Measurements from ENCODE around the gene MED16.
"Not testable (repeated sequence)": the region's sequence is repeated elsewhere in the genome, so short reads cannot be mapped to it uniquely, and the experiment has no call there.

The MED16 gene

DNA sequence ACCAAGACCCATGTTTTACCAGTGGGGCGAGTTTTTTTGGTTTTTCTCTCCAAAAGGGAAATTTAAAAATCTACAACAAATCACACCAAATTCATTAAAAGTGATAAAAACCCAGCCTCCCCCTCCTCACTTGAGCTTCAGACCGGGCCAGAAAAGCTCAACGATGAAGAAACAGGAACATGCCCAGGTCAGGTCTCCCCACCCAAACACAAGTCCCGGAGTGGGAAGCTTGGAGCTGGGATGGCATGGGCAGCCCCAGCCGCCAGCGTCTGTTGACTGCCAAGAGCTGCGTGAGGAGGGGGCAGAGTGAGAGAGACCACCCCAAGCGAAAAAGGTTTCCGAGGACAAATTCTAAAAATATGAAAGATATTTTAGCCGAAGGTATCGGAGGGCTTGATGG, 4.0 kb upstream of the MED16 start:
- 87 to 88% methylated on average over 11 of the region's 11 CpGs for WGBS, 2 experiments
- Histone ChIP-seq H3K4me3 (ENCODE audit: insufficient read depth, low read depth, low read length) (no peak overlapping the region), H3K27ac (ENCODE audit: insufficient read depth, low read depth, low read length, poor library complexity, severe bottlenecking) (no peak overlapping the region), H3K9me3 (ENCODE audit: control insufficient read depth, low read length) (no peaks in the 10 kb centered on the region), H3K4me1 (ENCODE audit: control insufficient read depth, insufficient read depth, low read length) (peaks cover 6% of the 10 kb centered on the region), H3K27me3 (ENCODE audit: control insufficient read depth, insufficient read depth, low read length, poor library complexity, severe bottlenecking) (no peaks in the 10 kb centered on the region), H3K36me3 (ENCODE audit: control insufficient read depth, insufficient read depth, low read length) (no peaks in the 10 kb centered on the region)

DNA sequence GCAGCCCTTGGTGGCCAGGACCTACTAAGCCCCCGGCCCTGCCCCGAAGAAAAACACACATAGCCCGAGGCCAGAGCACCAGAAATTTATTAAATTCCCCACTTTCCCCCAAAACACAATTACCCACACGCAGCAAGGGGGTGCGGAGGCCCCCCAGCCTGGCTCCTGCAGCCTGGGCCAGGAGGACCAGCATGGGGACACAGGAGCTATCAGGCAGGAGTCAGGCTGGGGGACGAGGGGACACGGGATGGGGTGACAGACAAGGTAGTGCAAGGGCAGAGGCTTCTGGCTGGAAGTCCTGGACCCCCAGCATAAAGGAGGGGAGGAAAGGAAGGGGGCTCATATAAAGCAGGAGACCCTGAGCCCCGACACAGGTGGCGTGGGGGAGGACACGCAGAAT, 3.4 kb upstream of the MED16 start:
- 88 to 90% methylated on average over 10 of the region's 10 CpGs for WGBS, 2 experiments
- H3K9me3 ChIP-seq (ENCODE audit: control insufficient read depth, low read length), result no peaks in the 10 kb centered on the region
- no peak overlapping the region for H3K27ac ChIP-seq (ENCODE audit: insufficient read depth, low read depth, low read length, poor library complexity, severe bottlenecking)
- no peak overlapping the region for H3K4me3 ChIP-seq (ENCODE audit: insufficient read depth, low read depth, low read length)
- H3K27me3 ChIP-seq (ENCODE audit: control insufficient read depth, insufficient read depth, low read length, poor library complexity, severe bottlenecking), result no peaks in the 10 kb centered on the region
- H3K36me3 ChIP-seq (ENCODE audit: control insufficient read depth, insufficient read depth, low read length), result no peaks in the 10 kb centered on the region
- peaks cover 6% of the 10 kb centered on the region for H3K4me1 ChIP-seq (ENCODE audit: control insufficient read depth, insufficient read depth, low read length)

DNA sequence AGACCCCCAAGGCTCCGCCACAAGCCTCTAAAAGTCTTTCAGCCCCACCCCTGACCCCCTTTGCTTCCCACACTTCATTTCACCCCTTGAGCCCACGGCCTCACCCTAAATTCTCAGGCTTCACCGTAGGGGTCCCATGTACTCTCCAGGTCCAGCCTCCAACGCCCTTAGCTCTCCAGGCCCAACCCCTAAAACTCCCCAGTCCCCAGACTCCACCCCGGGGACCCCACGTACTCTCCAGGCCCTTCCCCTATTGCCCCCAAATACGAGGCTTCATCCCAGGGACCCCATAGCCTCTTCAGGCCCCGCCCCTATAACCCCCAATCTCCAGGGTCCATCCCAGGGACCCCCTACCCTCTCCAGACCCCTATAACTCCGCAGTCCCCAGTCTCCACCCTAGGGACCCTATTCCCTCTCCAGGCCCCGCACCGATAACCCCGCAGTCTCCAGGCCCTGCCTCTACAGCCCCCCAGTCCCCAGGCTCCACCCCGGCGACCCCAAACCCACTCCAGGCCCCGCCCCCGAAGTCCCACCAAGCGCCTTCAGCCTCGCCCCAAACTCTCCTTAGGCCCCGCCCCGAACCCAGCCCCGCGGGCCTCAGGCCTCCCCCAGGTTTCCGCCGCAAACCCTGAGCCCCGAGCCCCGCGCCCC, 619 bp downstream of the MED16 start:
- H3K27me3 ChIP-seq (ENCODE audit: control insufficient read depth, insufficient read depth, low read length, poor library complexity, severe bottlenecking), result no peaks in the 10 kb centered on the region
- H3K4me1 ChIP-seq (ENCODE audit: control insufficient read depth, insufficient read depth, low read length), result no peaks in the 10 kb centered on the region
- H3K9me3 ChIP-seq (ENCODE audit: control insufficient read depth, low read length), result no peaks in the 10 kb centered on the region
- no peak overlapping the region for H3K27ac ChIP-seq (ENCODE audit: insufficient read depth, low read depth, low read length, poor library complexity, severe bottlenecking)
- peak overlapping the region; percentile 89 for H3K4me3 ChIP-seq (ENCODE audit: insufficient read depth, low read depth, low read length)
- WGBS, 2 experiments, result 7% methylated on average over 27 of the region's 27 CpGs
- H3K36me3 ChIP-seq (ENCODE audit: control insufficient read depth, insufficient read depth, low read length), result peaks cover 13% of the 10 kb centered on the region

DNA sequence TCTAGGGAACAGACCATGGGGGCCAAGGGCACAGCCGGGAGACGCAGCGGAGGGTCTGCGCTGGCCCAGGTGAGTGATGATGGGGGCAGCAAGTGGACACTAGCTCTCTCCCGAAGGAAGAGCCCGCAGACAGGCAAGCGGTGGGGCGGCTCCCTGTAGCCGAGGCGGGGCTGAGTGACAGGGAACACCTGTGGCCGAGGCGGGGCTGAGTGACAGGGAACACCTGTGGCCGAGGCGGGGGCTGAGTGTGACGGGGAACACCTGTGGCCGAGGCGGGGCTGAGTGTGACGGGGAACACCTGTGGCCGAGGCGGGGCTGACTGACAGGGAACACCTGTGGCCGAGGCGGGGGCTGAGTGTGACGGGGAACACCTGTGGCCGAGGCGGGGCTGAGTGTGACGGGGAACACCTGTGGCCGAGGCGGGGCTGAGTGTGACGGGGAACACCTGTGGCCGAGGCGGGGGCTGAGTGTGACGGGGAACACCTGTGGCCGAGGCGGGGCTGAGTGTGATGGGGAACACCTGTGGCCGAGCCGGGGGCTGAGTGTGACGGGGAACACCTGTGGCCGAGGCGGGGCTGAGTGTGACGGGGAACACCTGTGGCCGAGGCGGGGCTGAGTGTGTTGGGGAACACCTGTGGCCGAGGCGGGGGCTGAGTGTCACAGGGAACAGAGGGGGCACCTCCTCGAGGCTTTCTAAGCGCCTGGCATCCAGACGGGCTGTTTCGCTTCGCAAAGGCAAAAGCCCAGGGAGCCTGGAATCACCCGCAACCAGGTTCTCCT, 1.4 kb downstream of the MED16 start:
- Histone ChIP-seq H3K4me3 (ENCODE audit: insufficient read depth, low read depth, low read length) (peak overlapping the region; percentile 89), H3K36me3 (ENCODE audit: control insufficient read depth, insufficient read depth, low read length) (peaks cover 16% of the 10 kb centered on the region)
- WGBS, 2 experiments, result 93% methylated on average over 50 of the region's 50 CpGs
- H3K27ac ChIP-seq (ENCODE audit: insufficient read depth, low read depth, low read length, poor library complexity, severe bottlenecking); H3K4me1 ChIP-seq (ENCODE audit: control insufficient read depth, insufficient read depth, low read length); H3K9me3 ChIP-seq (ENCODE audit: control insufficient read depth, low read length); H3K27me3 ChIP-seq (ENCODE audit: control insufficient read depth, insufficient read depth, low read length, poor library complexity, severe bottlenecking): not testable (repeated sequence)

DNA sequence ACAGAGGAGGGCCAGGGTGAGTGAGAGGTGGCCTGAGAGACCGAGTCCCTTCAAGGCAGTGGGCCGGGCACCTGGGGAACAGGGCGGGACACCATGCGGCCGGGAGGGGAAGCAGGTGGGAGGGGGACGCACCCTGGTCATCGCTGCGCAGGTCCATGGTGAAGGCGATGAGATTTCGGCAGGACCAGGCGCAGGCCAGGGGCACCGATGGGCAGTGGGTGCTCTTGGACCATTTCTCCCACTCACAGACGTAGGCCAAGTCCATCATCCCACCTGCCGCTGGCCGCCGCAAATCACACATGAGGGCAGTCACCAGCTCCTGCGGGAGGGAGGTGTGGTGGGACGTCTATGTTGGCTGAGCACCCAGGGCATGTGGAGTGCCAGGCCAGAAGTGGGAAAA, 2.2 kb downstream of the MED16 start:
- H3K36me3 ChIP-seq (ENCODE audit: control insufficient read depth, insufficient read depth, low read length), result peaks cover 22% of the 10 kb centered on the region
- WGBS, 2 experiments, result 96 to 97% methylated on average over 18 of the region's 18 CpGs

DNA sequence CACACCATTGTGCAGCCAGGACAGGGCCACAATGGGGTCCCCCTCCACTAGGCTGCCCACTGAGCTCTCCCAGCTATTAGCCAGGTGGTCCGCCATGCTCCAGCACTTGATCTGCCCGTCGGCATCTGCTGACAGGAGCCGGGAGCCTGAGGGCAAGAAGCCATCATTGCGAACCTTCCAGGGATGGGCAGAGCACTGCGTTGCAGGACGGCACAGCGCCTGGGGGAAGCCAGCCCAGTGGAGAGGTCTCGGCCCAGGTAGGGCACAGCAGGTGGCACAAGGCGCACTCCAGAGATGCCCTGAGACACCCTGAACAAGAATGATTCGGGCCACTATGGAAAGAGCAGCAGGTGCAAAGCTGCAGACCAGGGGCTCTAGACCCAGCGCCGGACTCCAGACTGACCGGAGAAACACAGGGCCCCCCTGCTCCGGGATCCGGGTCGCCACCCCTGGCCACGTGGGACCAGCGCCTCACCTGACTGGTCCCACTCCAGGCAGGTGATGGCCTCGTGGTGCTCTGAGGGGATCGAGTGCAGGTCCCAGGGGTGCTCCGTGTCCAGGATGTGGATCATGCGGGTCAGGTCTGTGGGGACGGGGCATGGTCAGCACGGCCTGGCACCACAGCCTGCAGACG, 3.2 kb downstream of the MED16 start:
- Histone ChIP-seq H3K9me3 (ENCODE audit: control insufficient read depth, low read length) (no peaks in the 10 kb centered on the region), H3K36me3 (ENCODE audit: control insufficient read depth, insufficient read depth, low read length) (peaks cover 25% of the 10 kb centered on the region), H3K4me1 (ENCODE audit: control insufficient read depth, insufficient read depth, low read length) (no peaks in the 10 kb centered on the region), H3K4me3 (ENCODE audit: insufficient read depth, low read depth, low read length) (no peak overlapping the region), H3K27me3 (ENCODE audit: control insufficient read depth, insufficient read depth, low read length, poor library complexity, severe bottlenecking) (no peaks in the 10 kb centered on the region), H3K27ac (ENCODE audit: insufficient read depth, low read depth, low read length, poor library complexity, severe bottlenecking) (no peak overlapping the region)
- WGBS, 2 experiments, result 96 to 97% methylated on average over 26 of the region's 26 CpGs

More for the DNA sequence above, 2.2 kb downstream of the MED16 start:
- Histone ChIP-seq H3K27me3 (ENCODE audit: control insufficient read depth, insufficient read depth, low read length, poor library complexity, severe bottlenecking) (no peaks in the 10 kb centered on the region), H3K4me3 (ENCODE audit: insufficient read depth, low read depth, low read length) (no peak overlapping the region), H3K27ac (ENCODE audit: insufficient read depth, low read depth, low read length, poor library complexity, severe bottlenecking) (no peak overlapping the region), H3K9me3 (ENCODE audit: control insufficient read depth, low read length) (no peaks in the 10 kb centered on the region), H3K4me1 (ENCODE audit: control insufficient read depth, insufficient read depth, low read length) (no peaks in the 10 kb centered on the region)

DNA sequence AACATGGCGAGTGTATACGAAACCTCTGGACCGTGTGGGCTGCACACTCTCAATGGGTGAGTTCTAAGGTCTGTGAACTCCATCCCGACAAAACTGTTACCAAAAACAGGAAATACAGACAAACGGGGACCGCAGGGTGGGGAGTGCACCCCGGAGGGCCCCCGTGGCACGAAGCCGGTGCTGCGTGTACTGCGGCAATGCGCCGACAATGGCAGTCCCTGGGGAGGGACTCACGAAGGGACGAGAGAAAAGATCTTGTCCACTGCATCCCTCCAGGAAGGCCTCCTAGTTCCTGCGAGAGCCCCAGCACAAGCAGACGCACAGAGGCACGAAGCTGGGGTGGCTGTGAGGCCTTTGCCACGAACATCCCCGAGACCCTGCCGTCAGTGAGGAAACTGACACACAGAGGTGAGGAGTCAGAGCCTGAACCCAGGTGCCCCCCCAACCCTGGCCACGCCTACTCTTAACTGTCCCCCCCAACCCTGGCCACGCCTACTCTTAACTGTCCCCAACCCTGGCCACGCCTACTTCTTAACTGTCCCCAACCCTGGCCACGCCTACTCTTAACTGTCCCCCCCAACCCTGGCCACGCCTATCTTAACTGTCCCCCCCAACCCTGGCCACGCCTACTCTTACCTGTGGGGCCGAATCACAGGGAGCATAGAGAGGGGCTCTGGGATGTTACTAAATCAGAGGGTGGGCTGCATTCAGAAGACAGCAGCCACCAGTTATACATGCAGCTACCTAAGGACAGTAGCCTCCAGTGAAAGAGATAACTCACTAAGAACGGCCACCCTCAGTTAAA, 4.2 kb downstream of the MED16 start:
- Histone ChIP-seq H3K9me3 (ENCODE audit: control insufficient read depth, low read length) (no peaks in the 10 kb centered on the region), H3K27me3 (ENCODE audit: control insufficient read depth, insufficient read depth, low read length, poor library complexity, severe bottlenecking) (no peaks in the 10 kb centered on the region), H3K4me3 (ENCODE audit: insufficient read depth, low read depth, low read length) (no peak overlapping the region), H3K27ac (ENCODE audit: insufficient read depth, low read depth, low read length, poor library complexity, severe bottlenecking) (no peak overlapping the region), H3K4me1 (ENCODE audit: control insufficient read depth, insufficient read depth, low read length) (no peaks in the 10 kb centered on the region), H3K36me3 (ENCODE audit: control insufficient read depth, insufficient read depth, low read length) (peaks cover 35% of the 10 kb centered on the region)
- 96% methylated on average over 30 of the region's 30 CpGs for WGBS, 2 experiments

DNA sequence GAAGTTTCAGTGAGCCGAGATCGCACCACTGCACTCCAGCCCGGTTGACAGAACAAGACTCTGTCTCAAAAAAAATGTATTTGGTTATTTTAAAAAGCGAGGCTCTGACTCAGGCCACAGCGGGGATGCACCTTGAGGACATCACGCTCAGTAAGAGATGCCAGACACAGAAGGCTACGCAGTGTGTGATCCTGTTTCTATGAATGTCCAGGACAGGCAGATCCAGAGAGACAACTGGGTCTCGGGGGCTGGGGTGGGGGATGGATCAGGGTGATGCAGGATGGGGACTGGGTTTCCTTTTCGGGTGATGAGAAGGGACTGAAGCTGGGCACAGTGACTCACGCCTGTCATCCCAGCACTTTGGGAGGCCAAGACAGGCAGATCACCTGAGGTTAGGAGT, 5.4 kb downstream of the MED16 start:
- Histone ChIP-seq H3K36me3 (ENCODE audit: control insufficient read depth, insufficient read depth, low read length) (peaks cover 45% of the 10 kb centered on the region), H3K9me3 (ENCODE audit: control insufficient read depth, low read length) (no peaks in the 10 kb centered on the region), H3K27ac (ENCODE audit: insufficient read depth, low read depth, low read length, poor library complexity, severe bottlenecking) (no peak overlapping the region), H3K4me1 (ENCODE audit: control insufficient read depth, insufficient read depth, low read length) (no peaks in the 10 kb centered on the region), H3K27me3 (ENCODE audit: control insufficient read depth, insufficient read depth, low read length, poor library complexity, severe bottlenecking) (no peaks in the 10 kb centered on the region), H3K4me3 (ENCODE audit: insufficient read depth, low read depth, low read length) (no peak overlapping the region)
- WGBS, 2 experiments, result 95 to 96% methylated on average over 10 of the region's 10 CpGs

DNA sequence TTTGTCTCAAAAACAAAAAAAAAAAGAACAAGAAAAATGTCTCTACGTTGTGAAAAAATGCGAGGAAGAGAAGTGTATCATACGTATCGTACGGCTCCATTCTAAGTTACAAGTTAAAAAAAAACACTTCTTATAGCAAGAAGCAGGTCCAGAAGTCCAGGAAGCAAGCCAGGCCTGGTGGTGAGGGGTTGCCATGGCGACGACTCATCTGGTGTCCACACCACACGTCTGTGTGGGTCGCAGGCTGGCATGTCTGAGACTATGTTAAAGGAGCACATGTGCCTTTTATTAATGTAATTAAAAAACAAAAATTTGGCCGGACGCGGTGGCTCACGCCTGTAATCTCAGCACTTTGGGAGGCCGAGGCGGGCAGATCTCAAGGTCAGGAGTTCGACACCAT, 5.9 kb downstream of the MED16 start:
- H3K36me3 ChIP-seq (ENCODE audit: control insufficient read depth, insufficient read depth, low read length), result peaks cover 47% of the 10 kb centered on the region
- no peaks in the 10 kb centered on the region for H3K4me1 ChIP-seq (ENCODE audit: control insufficient read depth, insufficient read depth, low read length)
- no peak overlapping the region for H3K4me3 ChIP-seq (ENCODE audit: insufficient read depth, low read depth, low read length)
- no peaks in the 10 kb centered on the region for H3K9me3 ChIP-seq (ENCODE audit: control insufficient read depth, low read length)
- 93 to 95% methylated on average over 16 of the region's 16 CpGs for WGBS, 2 experiments
- H3K27ac ChIP-seq (ENCODE audit: insufficient read depth, low read depth, low read length, poor library complexity, severe bottlenecking), result no peak overlapping the region
- no peaks in the 10 kb centered on the region for H3K27me3 ChIP-seq (ENCODE audit: control insufficient read depth, insufficient read depth, low read length, poor library complexity, severe bottlenecking)
